GM10266 (cell line): ENCODE data around the gene ATL2.

ENCODE experiments used
- DNase-seq: peaks from one replicate; pipeline ENCODE4 v3.0.0; 2012; ENCODE audit errors: extremely low spot score
- CTCF ChIP-seq: IDR thresholded peaks from 2 replicates; pipeline ENCODE4 v1.5.1; 2012; ENCODE audit warnings: mild to moderate bottlenecking, low read depth; ENCODE audit not compliant: control insufficient read depth, insufficient read depth; ENCODE audit errors: missing control alignments

Gene ATL2

GRCh38 chr2:38352336-38352735, 24.7 kb downstream of the ATL2 start:
- TF ChIP-seq CTCF: no peak
- no peak for DNase-seq

GRCh38 chr2:38345323-38346038, 31.6 kb downstream of the ATL2 start:
- TF ChIP-seq CTCF: no peak
- DNase-seq: no peak

- no peak for DNase-seq
- TF ChIP-seq CTCF: no peak
These were observed 32.3 kb downstream of the ATL2 start for GRCh38 chr2:38344813-38345212.

- TF ChIP-seq CTCF: no peak
- DNase-seq: no peak
These were observed 33.9 kb downstream of the ATL2 start for GRCh38 chr2:38343212-38343611.

- no peak for TF ChIP-seq CTCF
- no peak for DNase-seq
These were observed 40.5 kb downstream of the ATL2 start for GRCh38 chr2:38336621-38337020.

- no peak for TF ChIP-seq CTCF
- no peak for DNase-seq
These were observed 46.3 kb downstream of the ATL2 start for GRCh38 chr2:38330754-38331153.

GRCh38 chr2:38327580-38327979, 49.5 kb downstream of the ATL2 start:
- no peak for DNase-seq
- no peak for TF ChIP-seq CTCF
